A549 (cell line): ENCODE data around the gene NFIA. TPM values are rescaled to one million over a fixed set of nuclear protein-coding genes. Genes with fewer than 3 reads are reported as not detected.
"Not testable (repeated sequence)": the region's sequence is repeated elsewhere in the genome, so short reads cannot be mapped to it uniquely, and the experiment has no call there.

Experiments
- ATAC-seq, 2 experiments: fragments of 200-7000 bp in 1 of 2; fragments of >200 bp in 1 of 2; cut with Nextera tagmentation in 1 of 2; cut with Tn5 transposase in 1 of 2; 3 replicates each; pipeline versions ENCODE4 v1.8.0 to v1.9.1; 2018 to 2020; ENCODE audit warnings: mild to moderate bottlenecking in 1 of 2, moderate library complexity in 1 of 2
- CTCF ChIA-PET: fragments of 300-600 bp; sonication (Branson Sonifier 250); formaldehyde crosslinking; extraction: SDS; loops from one replicate; lab custom pipeline; 2021; ENCODE audit warnings: antibody characterized with exemption, inconsistent platforms; lab: Yijun Ruan, JAX
- POLR2A ChIA-PET: fragments of 350-600 bp; formaldehyde crosslinking; extraction: SDS; loops from one replicate; lab custom pipeline; 2021; ENCODE audit warnings: antibody characterized with exemption, inconsistent platforms; lab: Yijun Ruan, JAX
- DNase-seq, 2 experiments: peaks; one replicate each; pipeline versions ENCODE4 v3.0.0 to v3.0.0-alpha.2; 2011 to 2016; ENCODE audit warnings: low read depth in 1 of 2, low spot score in 1 of 2
- FAIRE-seq: peaks from 2 replicates; lab custom pipeline; 2011; peaks lifted over from hg19 to GRCh38; lab: Jason Lieb, UNC
- H3K27ac ChIP-seq, 2 experiments: fragments of >200 bp; sonication (Bioruptor Twin); formaldehyde crosslinking; 3 replicates each; pipeline ENCODE4 v1.5.1; 2016 to 2017
- H3K4me1 ChIP-seq: fragments of >200 bp; sonication (Bioruptor Twin); formaldehyde crosslinking; 3 replicates; pipeline ENCODE4 v1.6.1; 2016
- H3K4me2 ChIP-seq: fragments of >200 bp; sonication (Bioruptor Twin); formaldehyde crosslinking; 3 replicates; pipeline ENCODE4 v1.6.1; 2016
- H3K4me3 ChIP-seq: fragments of >200 bp; sonication (Bioruptor Twin); formaldehyde crosslinking; 3 replicates; pipeline ENCODE4 v1.5.1; 2016
- H3K9me3 ChIP-seq: fragments of >200 bp; sonication (Bioruptor Twin); formaldehyde crosslinking; 3 replicates; pipeline ENCODE4 v1.6.1; 2016
- BHLHE40 ChIP-seq: IDR thresholded peaks from 2 replicates; pipeline ENCODE4 v1.6.1; 2012; ENCODE audit warnings: low read depth, low read length, inconsistent platforms
- CHD4 ChIP-seq: fragments of 200-600 bp; sonication (generic); IDR thresholded peaks from 2 replicates; pipeline ENCODE4 v1.6.1; 2016; ENCODE audit warnings: antibody characterized with exemption, mild to moderate bottlenecking, borderline replicate concordance
- E2F6 ChIP-seq: IDR thresholded peaks from 2 replicates; pipeline ENCODE4 v1.6.1; 2012; ENCODE audit warnings: low read depth, borderline replicate concordance
- EHMT2 ChIP-seq: fragments of 200-600 bp; sonication (generic); IDR thresholded peaks from 2 replicates; pipeline ENCODE4 v1.6.1; 2016; ENCODE audit warnings: antibody characterized with exemption, low read depth, mild to moderate bottlenecking, moderate library complexity
- ESRRA ChIP-seq: fragments of 150-350 bp; IDR thresholded peaks from 2 replicates; pipeline ENCODE4 v1.6.1; 2014; ENCODE audit warnings: mild to moderate bottlenecking, low read length, borderline replicate concordance
- FOSB ChIP-seq: fragments of 250-450 bp; sonication (Bioruptor Pico); IDR thresholded peaks from 2 replicates; pipeline ENCODE4 v1.5.0; 2020; ENCODE audit warnings: mild to moderate bottlenecking, moderate library complexity
- GATA3 ChIP-seq: IDR thresholded peaks from 2 replicates; pipeline ENCODE4 v1.6.1; 2012; ENCODE audit warnings: borderline replicate concordance
- HDAC2 ChIP-seq: fragments of 200-600 bp; sonication (generic); IDR thresholded peaks from 2 replicates; pipeline ENCODE4 v1.6.1; 2016
- HOXB5 ChIP-seq: fragments of 250-450 bp; sonication (Bioruptor Pico); IDR thresholded peaks from 2 replicates; pipeline ENCODE4 v1.5.0; 2020; ENCODE audit warnings: mild to moderate bottlenecking, moderate library complexity
- KDM1A ChIP-seq: fragments of 200-600 bp; sonication (generic); IDR thresholded peaks from 2 replicates; pipeline ENCODE4 v1.6.1; 2016; ENCODE audit warnings: low read depth, mild to moderate bottlenecking
- MAZ ChIP-seq: fragments of 150-350 bp; IDR thresholded peaks from 2 replicates; pipeline ENCODE4 v1.6.1; 2014; ENCODE audit warnings: antibody characterized with exemption, low read depth, low read length, borderline replicate concordance
- POLR2A ChIP-seq: IDR thresholded peaks from 2 replicates; pipeline ENCODE4 v1.6.1; 2012; ENCODE audit warnings: mild to moderate bottlenecking, low read length
- RAD21 ChIP-seq, 2 experiments: fragments of >200 bp in 1 of 2; sonication (Bioruptor Twin) in 1 of 2; formaldehyde crosslinking in 1 of 2; IDR thresholded peaks in 1 of 2; conservative IDR thresholded peaks in 1 of 2; 2 replicates in 1 of 2; 3 replicates in 1 of 2; pipeline ENCODE4 v1.6.1; 2012 to 2018; ENCODE audit warnings: inconsistent platforms in 1 of 2
- RCOR1 ChIP-seq: fragments of 150-350 bp; IDR thresholded peaks from 2 replicates; pipeline ENCODE4 v1.6.1; 2014; ENCODE audit warnings: antibody characterized with exemption, low read length, low read depth
- RFX5 ChIP-seq: fragments of 450-650 bp; IDR thresholded peaks from 2 replicates; pipeline ENCODE4 v1.7.1; 2014; ENCODE audit warnings: antibody characterized with exemption, mild to moderate bottlenecking, moderate library complexity
- RNF2 ChIP-seq: fragments of 200-600 bp; sonication (generic); IDR thresholded peaks from 2 replicates; pipeline ENCODE4 v1.6.1; 2016; ENCODE audit warnings: low read depth, mild to moderate bottlenecking, antibody characterized with exemption, moderate library complexity, borderline replicate concordance
- SREBF2 ChIP-seq: fragments of 450-650 bp; IDR thresholded peaks from 2 replicates; pipeline ENCODE4 v1.6.1; 2014; ENCODE audit warnings: mild to moderate bottlenecking, moderate library complexity
- TFCP2L1 ChIP-seq: fragments of 250-450 bp; sonication (Bioruptor Pico); IDR thresholded peaks from 2 replicates; pipeline ENCODE4 v1.5.0; 2021; ENCODE audit warnings: mild to moderate bottlenecking
- ZC3H11A ChIP-seq: fragments of 450-650 bp; IDR thresholded peaks from 2 replicates; pipeline ENCODE4 v1.6.1; 2014; ENCODE audit warnings: antibody characterized with exemption, mild to moderate bottlenecking
- ZFP36 ChIP-seq: fragments of 450-650 bp; IDR thresholded peaks from 2 replicates; pipeline ENCODE4 v1.6.1; 2014; ENCODE audit warnings: borderline replicate concordance; ENCODE audit not compliant: partially characterized antibody
- WGBS: methylation state at CpG from one replicate; pipeline ENCODE4 v1.1.6; 2017; ENCODE audit errors: missing lambda C conversion rate; 5-methylcytosine and 5-hydroxymethylcytosine counted together
- polyA plus RNA-seq, 4 experiments: library from polyadenylated mRNA; depleted of rRNA in 3 of 4; stranded (reverse); fragments of >200 nt; fragmentation: RNase III in 1 of 4; extraction: RNeasy Plus Mini Kit Qiagen cat#74134 plus additional on column Dnase treatment in 1 of 4; gene quantifications; 2 replicates in 3 of 4; 3 replicates in 1 of 4; pipeline ENCODE4 v1.2.3, GENCODE V29; 2011 to 2017
- TF ChIP-seq, protein P1 (sequence below): fragments of >200 bp; sonication (Bioruptor Twin); formaldehyde crosslinking; IDR thresholded peaks from 3 replicates; pipeline ENCODE4 v1.5.1; 2016
- TF ChIP-seq, protein P2 (sequence below): fragments of 150-350 bp; IDR thresholded peaks from 2 replicates; pipeline ENCODE4 v1.6.1; 2014; ENCODE audit warnings: low read depth, mild to moderate bottlenecking, low read length
- TF ChIP-seq, protein P3 (sequence below): fragments of >200 bp; sonication (Bioruptor Twin); formaldehyde crosslinking; IDR thresholded peaks from 2 replicates; pipeline ENCODE4 v1.6.1; 2016

The NFIA gene
- polyA plus RNA-seq, 2 of the 4 experiments (the other 2 are of a cell fraction) = 6.5 to 25.8 TPM

DNA sequence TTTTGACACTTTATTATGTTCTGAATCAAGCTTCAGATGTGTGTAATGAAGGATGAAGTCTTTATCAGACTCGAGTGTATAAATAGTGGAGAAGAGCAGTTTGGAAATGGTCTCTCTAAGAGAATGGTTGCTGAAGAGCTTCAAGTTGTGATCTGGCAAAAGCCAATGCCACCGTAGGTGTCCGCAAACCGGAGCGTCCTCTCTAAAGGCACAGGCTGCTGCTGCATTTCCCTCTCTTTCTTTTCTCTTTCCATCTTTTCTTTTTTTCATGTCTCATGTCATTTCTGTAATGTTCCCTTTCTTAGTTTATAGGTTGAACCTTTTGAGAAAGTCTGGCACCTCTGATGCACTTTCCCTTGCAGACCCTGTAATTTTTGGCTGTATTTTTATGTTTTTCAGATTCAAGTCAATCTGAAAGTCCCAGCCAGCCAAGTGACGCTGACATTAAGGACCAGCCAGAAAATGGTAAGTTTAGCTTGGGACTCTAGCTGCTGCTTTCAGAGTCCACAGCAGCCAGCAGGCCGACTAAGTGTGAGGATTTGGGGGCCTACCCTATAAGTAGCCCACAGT, 194.8 kb downstream of the NFIA start:
- Histone ChIP-seq H3K4me1 (peaks cover 11% of the 10 kb centered on the region; the same call in 2 of the 3 replicates), H3K4me3 (no peak overlapping the region), H3K27ac (no peak overlapping the region), H3K4me2 (no peak overlapping the region), H3K9me3 (no peaks in the 10 kb centered on the region)
- no peak for FAIRE-seq
- TF ChIP-seq, protein P1, sequence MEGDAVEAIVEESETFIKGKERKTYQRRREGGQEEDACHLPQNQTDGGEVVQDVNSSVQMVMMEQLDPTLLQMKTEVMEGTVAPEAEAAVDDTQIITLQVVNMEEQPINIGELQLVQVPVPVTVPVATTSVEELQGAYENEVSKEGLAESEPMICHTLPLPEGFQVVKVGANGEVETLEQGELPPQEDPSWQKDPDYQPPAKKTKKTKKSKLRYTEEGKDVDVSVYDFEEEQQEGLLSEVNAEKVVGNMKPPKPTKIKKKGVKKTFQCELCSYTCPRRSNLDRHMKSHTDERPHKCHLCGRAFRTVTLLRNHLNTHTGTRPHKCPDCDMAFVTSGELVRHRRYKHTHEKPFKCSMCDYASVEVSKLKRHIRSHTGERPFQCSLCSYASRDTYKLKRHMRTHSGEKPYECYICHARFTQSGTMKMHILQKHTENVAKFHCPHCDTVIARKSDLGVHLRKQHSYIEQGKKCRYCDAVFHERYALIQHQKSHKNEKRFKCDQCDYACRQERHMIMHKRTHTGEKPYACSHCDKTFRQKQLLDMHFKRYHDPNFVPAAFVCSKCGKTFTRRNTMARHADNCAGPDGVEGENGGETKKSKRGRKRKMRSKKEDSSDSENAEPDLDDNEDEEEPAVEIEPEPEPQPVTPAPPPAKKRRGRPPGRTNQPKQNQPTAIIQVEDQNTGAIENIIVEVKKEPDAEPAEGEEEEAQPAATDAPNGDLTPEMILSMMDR = no peak
- TF ChIP-seq, protein P2, sequence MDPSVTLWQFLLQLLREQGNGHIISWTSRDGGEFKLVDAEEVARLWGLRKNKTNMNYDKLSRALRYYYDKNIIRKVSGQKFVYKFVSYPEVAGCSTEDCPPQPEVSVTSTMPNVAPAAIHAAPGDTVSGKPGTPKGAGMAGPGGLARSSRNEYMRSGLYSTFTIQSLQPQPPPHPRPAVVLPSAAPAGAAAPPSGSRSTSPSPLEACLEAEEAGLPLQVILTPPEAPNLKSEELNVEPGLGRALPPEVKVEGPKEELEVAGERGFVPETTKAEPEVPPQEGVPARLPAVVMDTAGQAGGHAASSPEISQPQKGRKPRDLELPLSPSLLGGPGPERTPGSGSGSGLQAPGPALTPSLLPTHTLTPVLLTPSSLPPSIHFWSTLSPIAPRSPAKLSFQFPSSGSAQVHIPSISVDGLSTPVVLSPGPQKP = no peak
- no peak for TF ChIP-seq RCOR1
- TF ChIP-seq, protein P3, sequence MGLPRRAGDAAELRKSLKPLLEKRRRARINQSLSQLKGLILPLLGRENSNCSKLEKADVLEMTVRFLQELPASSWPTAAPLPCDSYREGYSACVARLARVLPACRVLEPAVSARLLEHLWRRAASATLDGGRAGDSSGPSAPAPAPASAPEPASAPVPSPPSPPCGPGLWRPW = no peak
- no peak for TF ChIP-seq RNF2
- no peak for TF ChIP-seq RAD21 (conservative IDR thresholded peaks at IDR 0.05 in 1 of 2, IDR thresholded peaks at IDR 0.05 in 1 of 2)
- no peak for TF ChIP-seq HOXB5 (CRISPR knock-in tag)
- no peak for TF ChIP-seq KDM1A
- TF ChIP-seq FOSB (CRISPR knock-in tag) = no peak
- TF ChIP-seq RFX5 = no peak
- no peak for TF ChIP-seq CHD4
- no peak for TF ChIP-seq TFCP2L1 (CRISPR knock-in tag)
- no peak for TF ChIP-seq BHLHE40
- TF ChIP-seq ESRRA = no peak
- TF ChIP-seq POLR2A = no peak
- no peak for TF ChIP-seq ZFP36
- no peak for TF ChIP-seq SREBF2
- TF ChIP-seq E2F6 = no peak
- POLR2A ChIA-PET = no interaction called here
- no peak for DNase-seq
- ATAC-seq = no peak
- WGBS = 81% methylated on average over 7 of the region's 7 CpGs
- CTCF ChIA-PET = no interaction called here

GRCh38 chr1:61278503-61278902, 196.1 kb downstream of the NFIA start:
- FAIRE-seq, H3K4me3 ChIP-seq, DNase-seq, CTCF ChIA-PET, H3K27ac ChIP-seq, H3K9me3 ChIP-seq, H3K4me2 ChIP-seq, POLR2A ChIA-PET, ATAC-seq: not testable (repeated sequence)
- 81% methylated on average over 8 of the region's 8 CpGs for WGBS
- H3K4me1 ChIP-seq = peaks cover 19% of the 10 kb centered on the region; the same call in 2 of the 3 replicates

GRCh38 chr1:61278966-61279365, 196.6 kb downstream of the NFIA start:
- DNase-seq (no peak), ATAC-seq (no peak), FAIRE-seq (no peak)
- POLR2A ChIA-PET = interaction anchor here (0.5 kb wide), 1 partner anchor 221 kb away, joined by 3 read pairs; no protein-coding TSS in a partner anchor
- H3K27ac ChIP-seq = no peak overlapping the region
- TF ChIP-seq MAZ (no peak), RFX5 (no peak), GATA3 (no peak), ZC3H11A (no peak), EHMT2 (no peak), HDAC2 (no peak), FOSB (CRISPR knock-in tag) (no peak), RCOR1 (no peak), TFCP2L1 (CRISPR knock-in tag) (no peak)
- TF ChIP-seq, protein P1 = no peak
- peaks cover 23% of the 10 kb centered on the region for H3K4me1 ChIP-seq
- CTCF ChIA-PET = interaction anchor here (2.1 kb wide), 1 partner anchor 59 kb away, joined by 6 read pairs; no protein-coding TSS in a partner anchor
- H3K9me3 ChIP-seq = no peaks in the 10 kb centered on the region
- 67% methylated on average over 1 of the region's 1 CpG for WGBS
- H3K4me3 ChIP-seq = no peak overlapping the region
- no peak overlapping the region for H3K4me2 ChIP-seq
